Measurements from ENCODE around the gene IPO11. TPM values are rescaled to one million over a fixed set of nuclear protein-coding genes. Genes with fewer than 3 reads are reported as not detected.

The IPO11 gene
- total and polyA plus RNA-seq, 10 donors: 7.8 to 42.2 (median 34.0) TPM

DNA sequence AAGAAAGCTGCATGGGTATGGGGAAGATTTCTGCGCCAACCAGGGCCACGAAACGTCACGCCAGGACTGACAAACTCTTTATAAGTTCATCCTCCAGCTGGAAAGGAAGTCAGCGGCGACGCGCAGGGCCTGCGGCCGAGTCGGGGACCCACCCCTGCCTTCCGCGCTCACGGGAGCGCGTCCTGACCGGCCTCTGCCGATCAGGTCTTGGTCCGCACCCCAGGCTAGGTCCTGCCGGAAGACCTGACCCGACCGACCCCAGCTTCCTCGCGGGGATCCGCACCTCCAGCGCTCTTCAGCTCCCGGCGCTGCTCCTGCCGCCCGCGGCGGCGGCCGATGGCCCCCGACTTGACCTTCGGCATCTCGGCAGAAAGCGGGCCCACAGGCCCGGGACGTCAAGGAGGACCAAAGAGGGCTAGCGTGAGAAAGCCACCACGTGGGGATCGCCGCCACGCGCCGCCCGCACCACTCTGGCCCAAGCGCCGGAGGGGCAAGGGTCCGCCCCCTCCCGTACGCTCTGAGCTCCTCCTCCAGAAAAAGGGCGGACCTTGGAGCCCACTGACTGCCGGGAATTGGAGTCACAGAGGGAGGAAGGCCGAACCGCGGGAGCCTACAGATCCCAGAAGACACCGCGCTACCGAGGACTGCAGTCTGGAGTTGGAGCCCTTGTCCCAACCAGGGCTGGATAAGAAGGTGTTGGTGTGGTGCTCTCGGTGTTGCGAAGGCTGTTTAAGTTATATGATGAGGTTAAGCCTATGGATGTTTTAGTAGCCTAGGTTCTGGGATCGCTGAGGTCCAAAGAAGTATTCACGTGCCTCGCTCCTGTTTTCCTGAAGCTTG lies 8.9 kb upstream of the IPO11 start, which contains the start of gene DIMT1:
TSS of gene DIMT1 (minus strand) at position 495 of the 840 bp plus-strand sequence. CDS start at position 362, 133 bp downstream.
- H3K4me1 ChIP-seq: peaks cover 8 to 32% (median 25%) of the 10 kb centered on the region in 6 donors
- H3K4me3 ChIP-seq: peak within 1 kb of the TSS; percentile 76 to 98 (median 90)
- H3K27ac ChIP-seq: peak within 1 kb of the TSS; percentile 90 to 99 (median 97)
- peaks cover 0 to 33% (median 22%) of the 10 kb centered on the region in 6 donors for H3K36me3 ChIP-seq
- 0% methylated on average over 47 to 66 of the region's 66 CpGs for WGBS, 5 donors
- peak; percentile 98 for DNase-seq
- H3K9me3 ChIP-seq: peaks cover 0 to 5% (median 0%) of the 10 kb centered on the region in 8 donors
- TF ChIP-seq, protein P1, sequence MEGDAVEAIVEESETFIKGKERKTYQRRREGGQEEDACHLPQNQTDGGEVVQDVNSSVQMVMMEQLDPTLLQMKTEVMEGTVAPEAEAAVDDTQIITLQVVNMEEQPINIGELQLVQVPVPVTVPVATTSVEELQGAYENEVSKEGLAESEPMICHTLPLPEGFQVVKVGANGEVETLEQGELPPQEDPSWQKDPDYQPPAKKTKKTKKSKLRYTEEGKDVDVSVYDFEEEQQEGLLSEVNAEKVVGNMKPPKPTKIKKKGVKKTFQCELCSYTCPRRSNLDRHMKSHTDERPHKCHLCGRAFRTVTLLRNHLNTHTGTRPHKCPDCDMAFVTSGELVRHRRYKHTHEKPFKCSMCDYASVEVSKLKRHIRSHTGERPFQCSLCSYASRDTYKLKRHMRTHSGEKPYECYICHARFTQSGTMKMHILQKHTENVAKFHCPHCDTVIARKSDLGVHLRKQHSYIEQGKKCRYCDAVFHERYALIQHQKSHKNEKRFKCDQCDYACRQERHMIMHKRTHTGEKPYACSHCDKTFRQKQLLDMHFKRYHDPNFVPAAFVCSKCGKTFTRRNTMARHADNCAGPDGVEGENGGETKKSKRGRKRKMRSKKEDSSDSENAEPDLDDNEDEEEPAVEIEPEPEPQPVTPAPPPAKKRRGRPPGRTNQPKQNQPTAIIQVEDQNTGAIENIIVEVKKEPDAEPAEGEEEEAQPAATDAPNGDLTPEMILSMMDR (IDR thresholded peaks at IDR 0.05 in 8 of 11, conservative IDR thresholded peaks at IDR 0.05 in 3 of 11): peak in 3 of 11 experiments; percentile 8 to 30 (median 25)
- TF ChIP-seq POLR2A (IDR thresholded peaks at IDR 0.05): peak in 1 of 3 donors; percentile 51
- TF ChIP-seq POLR2AphosphoS5 (IDR thresholded peaks at IDR 0.05): peak; percentile 95 to 98 (median 96)
- intact Hi-C loops (cut with DNase I; ENCODE audit: low total_unique reads): loop anchor here (10.0 kb wide), 1 partner anchor 99 kb away; the partner anchor contains the start of gene KIF2A
- no peaks in the 10 kb centered on the region for H3K27me3 ChIP-seq (replicated peaks in 1 of 7)

- Histone ChIP-seq H3K4me3 (peak overlapping the region in 7 of 8 donors; percentile 96 to 100 (median 99)), H3K27me3 (replicated peaks in 1 of 7) (no peaks in the 10 kb centered on the region), H3K4me1 (peaks cover 15 to 46% (median 25%) of the 10 kb centered on the region in 6 donors), H3K36me3 (peaks cover 0 to 11% (median 0%) of the 10 kb centered on the region in 6 donors), H3K27ac (no peak overlapping the region), H3K9me3 (no peaks in the 10 kb centered on the region)
- TF ChIP-seq POLR2AphosphoS5 (IDR thresholded peaks at IDR 0.05) (no peak), POLR2A (IDR thresholded peaks at IDR 0.05) (no peak)
- TF ChIP-seq, protein P1 (IDR thresholded peaks at IDR 0.05 in 8 of 11, conservative IDR thresholded peaks at IDR 0.05 in 3 of 11): no peak
- WGBS, 5 donors: 46 to 68% (median 63%) methylated on average over 3 of the region's 3 CpGs
- no peak for DNase-seq
- intact Hi-C loops (cut with DNase I; ENCODE audit: low total_unique reads): no loop called here
These were observed 1.1 kb downstream of the IPO11 start for GRCh38 chr5:62413711-62414110.

DNA sequence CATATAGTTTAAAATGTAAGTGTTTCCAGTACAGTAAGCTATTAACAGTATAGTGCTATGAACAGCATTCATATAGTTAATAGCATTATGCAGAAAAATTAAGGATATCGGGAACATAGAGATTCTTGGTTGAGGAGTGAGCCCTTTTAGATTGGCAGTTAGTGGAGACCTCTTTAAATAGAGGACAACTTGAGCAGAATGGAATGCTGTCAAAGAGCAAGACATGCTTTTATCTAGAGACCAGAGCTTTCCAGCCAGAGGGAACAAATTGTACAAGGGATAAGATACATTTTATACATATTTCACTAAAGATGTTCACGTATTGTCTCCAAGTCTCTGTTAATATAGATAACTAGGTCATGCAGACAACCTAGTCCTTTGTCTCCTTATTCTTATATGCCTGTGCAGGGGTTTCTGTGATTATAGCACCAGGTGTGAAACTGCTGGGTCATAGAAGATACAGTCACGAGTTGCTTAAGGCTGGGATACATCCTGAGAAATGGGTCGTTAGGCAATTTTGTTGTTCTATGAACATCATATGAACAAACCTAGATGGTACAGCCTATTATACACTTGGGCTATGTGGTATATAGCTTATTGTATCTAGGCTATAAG lies 6.0 kb downstream of the IPO11 start:
- H3K4me3 ChIP-seq: no peak overlapping the region
- intact Hi-C loops (cut with DNase I; ENCODE audit: low total_unique reads): no loop called here
- H3K27me3 ChIP-seq (replicated peaks in 1 of 7): no peaks in the 10 kb centered on the region
- peaks cover 6 to 33% (median 13%) of the 10 kb centered on the region in 6 donors for H3K4me1 ChIP-seq
- H3K36me3 ChIP-seq: peaks cover 0 to 12% (median 0%) of the 10 kb centered on the region in 6 donors
- no peak overlapping the region for H3K27ac ChIP-seq
- WGBS, 5 donors: 83 to 94% (median 91%) methylated on average over 4 of the region's 4 CpGs
- H3K9me3 ChIP-seq: no peaks in the 10 kb centered on the region
- DNase-seq: no peak
- TF ChIP-seq, protein P1 (IDR thresholded peaks at IDR 0.05 in 8 of 11, conservative IDR thresholded peaks at IDR 0.05 in 3 of 11): no peak
- TF ChIP-seq POLR2AphosphoS5 (IDR thresholded peaks at IDR 0.05): no peak
- TF ChIP-seq POLR2A (IDR thresholded peaks at IDR 0.05): no peak

Data from spleen (tissue), 11 donors.